SK-N-MC (cell line): ENCODE data around the gene L3MBTL3.

Experiments used
- EZH2 ChIP-seq: fragments of 200-600 bp; sonication (generic); IDR thresholded peaks from one replicate; pipeline ENCODE4 v1.6.1; 2017; ENCODE audit warnings: antibody characterized with exemption
- FOXP2 ChIP-seq: optimal IDR thresholded peaks from 2 replicates; pipeline ENCODE3; 2011; ENCODE audit warnings: mild to moderate bottlenecking, moderate library complexity; ENCODE audit not compliant: insufficient read depth; ENCODE audit errors: extremely low read length, control extremely low read depth
- POLR2AphosphoS5 ChIP-seq: IDR thresholded peaks from 2 replicates; pipeline ENCODE4 v1.6.1; 2012; ENCODE audit warnings: mild to moderate bottlenecking, low read depth, low read length, borderline replicate concordance

DNA sequence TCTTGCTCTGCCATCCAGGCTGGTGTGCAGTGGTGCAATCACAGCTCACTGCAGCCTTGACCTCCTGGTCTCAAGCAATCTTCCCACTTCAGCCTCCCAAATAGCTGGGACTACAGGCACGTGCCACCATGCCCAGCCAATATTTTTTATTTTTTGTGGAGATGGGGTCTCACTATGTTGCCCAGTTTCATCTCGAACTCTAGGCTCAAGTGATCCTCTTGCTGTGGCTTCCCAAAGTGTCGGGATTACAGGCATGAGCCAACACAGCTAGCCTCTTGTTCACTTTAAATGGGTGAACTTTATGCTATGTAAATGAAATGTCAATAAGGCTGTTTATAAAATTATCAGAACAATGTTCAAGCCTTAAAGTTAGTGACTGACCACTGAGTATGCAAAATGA is 167.3 kb downstream of the L3MBTL3 start:
- TF ChIP-seq POLR2AphosphoS5 (no peak), EZH2 (no peak), FOXP2 (no peak)
